GM11168 (cell line): ENCODE data around the gene TJP1.
"Not testable (repeated sequence)": the region's sequence is repeated elsewhere in the genome, so short reads cannot be mapped to it uniquely, and the experiment has no call there.

Experiments
- in situ Hi-C: fragments of 300-500 bp; cut with MboI; formaldehyde crosslinking; loops from one replicate; pipeline ENCODE4 v1.12.0; 2022; ENCODE audit warnings: low sequenced_read_pairs; ENCODE audit not compliant: unreplicated experiment

TJP1 gene

GRCh38 chr15:29687939-29688505 is 134.2 kb downstream of the TJP1 start:
- in situ Hi-C loops: no loop called here

- in situ Hi-C loops: no loop called here
These were observed 135.0 kb downstream of the TJP1 start for GRCh38 chr15:29687204-29687815.

GRCh38 chr15:29686445-29687203 is 135.6 kb downstream of the TJP1 start:
- in situ Hi-C loops: no loop called here

- in situ Hi-C loops: no loop called here
These were observed 136.2 kb downstream of the TJP1 start for GRCh38 chr15:29686079-29686425.

GRCh38 chr15:29685156-29686078 is 136.9 kb downstream of the TJP1 start:
- in situ Hi-C loops: no loop called here

GRCh38 chr15:29682781-29683180 is 139.5 kb downstream of the TJP1 start:
- in situ Hi-C loops: no loop called here

- in situ Hi-C loops: no loop called here
These were observed 139.9 kb downstream of the TJP1 start for GRCh38 chr15:29682361-29682760.

- in situ Hi-C loops: no loop called here
These were observed 140.3 kb downstream of the TJP1 start for GRCh38 chr15:29681946-29682345.

GRCh38 chr15:29681166-29681845 is 141.0 kb downstream of the TJP1 start:
- in situ Hi-C loops: no loop called here

- in situ Hi-C loops: no loop called here
These were observed 141.7 kb downstream of the TJP1 start for GRCh38 chr15:29680465-29681165.

- in situ Hi-C loops: no loop called here
These were observed 143.7 kb downstream of the TJP1 start for GRCh38 chr15:29678504-29679034.

- in situ Hi-C loops: no loop called here
These were observed 144.3 kb downstream of the TJP1 start for GRCh38 chr15:29677871-29678461.

GRCh38 chr15:29677455-29677854 is 144.8 kb downstream of the TJP1 start:
- in situ Hi-C loops: no loop called here

GRCh38 chr15:29676961-29677402 is 145.3 kb downstream of the TJP1 start:
- in situ Hi-C loops: no loop called here

- in situ Hi-C loops: not testable (repeated sequence)
These were observed 145.8 kb downstream of the TJP1 start for GRCh38 chr15:29676374-29676960.

- in situ Hi-C loops: no loop called here
These were observed 146.4 kb downstream of the TJP1 start for GRCh38 chr15:29675791-29676301.

- in situ Hi-C loops: no loop called here
These were observed 147.4 kb downstream of the TJP1 start for GRCh38 chr15:29674661-29675533.
